IPS DF 4.7 (cell line): ENCODE measurements around the gene IFNAR1.
"Not testable (repeated sequence)": the region's sequence is repeated elsewhere in the genome, so short reads cannot be mapped to it uniquely, and the experiment has no call there.

Experiments used
- DNase-seq: peaks from one replicate; pipeline ENCODE4 v3.0.0-alpha.2; 2013; ENCODE audit warnings: low spot score; ENCODE audit errors: extremely low read depth

Gene IFNAR1

DNA sequence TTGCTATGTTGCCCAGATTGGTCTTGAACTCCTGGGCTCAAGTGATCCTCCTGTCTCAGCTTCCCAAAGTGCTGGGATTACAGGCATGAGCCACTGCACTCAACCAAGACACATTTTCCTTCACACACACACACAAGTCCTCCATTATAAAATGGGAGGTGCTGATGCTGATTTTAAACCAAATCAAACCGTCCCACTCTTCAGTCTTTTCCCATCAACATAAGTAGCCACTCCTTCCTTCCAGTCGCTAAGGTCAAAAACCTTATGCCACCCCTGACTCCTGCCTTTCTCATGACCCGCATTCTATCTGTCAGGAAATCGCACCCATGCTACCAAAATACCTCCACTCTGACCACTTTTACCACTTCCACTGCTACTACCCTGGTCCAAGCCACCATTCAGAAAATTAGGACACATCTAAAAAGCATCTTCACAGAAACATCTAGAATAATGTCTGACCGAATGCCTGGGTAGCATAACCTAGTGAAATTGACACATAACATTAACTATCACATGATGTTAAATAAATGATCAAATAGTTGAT lies 50.4 kb downstream of the IFNAR1 start:
- no peak for DNase-seq

DNA sequence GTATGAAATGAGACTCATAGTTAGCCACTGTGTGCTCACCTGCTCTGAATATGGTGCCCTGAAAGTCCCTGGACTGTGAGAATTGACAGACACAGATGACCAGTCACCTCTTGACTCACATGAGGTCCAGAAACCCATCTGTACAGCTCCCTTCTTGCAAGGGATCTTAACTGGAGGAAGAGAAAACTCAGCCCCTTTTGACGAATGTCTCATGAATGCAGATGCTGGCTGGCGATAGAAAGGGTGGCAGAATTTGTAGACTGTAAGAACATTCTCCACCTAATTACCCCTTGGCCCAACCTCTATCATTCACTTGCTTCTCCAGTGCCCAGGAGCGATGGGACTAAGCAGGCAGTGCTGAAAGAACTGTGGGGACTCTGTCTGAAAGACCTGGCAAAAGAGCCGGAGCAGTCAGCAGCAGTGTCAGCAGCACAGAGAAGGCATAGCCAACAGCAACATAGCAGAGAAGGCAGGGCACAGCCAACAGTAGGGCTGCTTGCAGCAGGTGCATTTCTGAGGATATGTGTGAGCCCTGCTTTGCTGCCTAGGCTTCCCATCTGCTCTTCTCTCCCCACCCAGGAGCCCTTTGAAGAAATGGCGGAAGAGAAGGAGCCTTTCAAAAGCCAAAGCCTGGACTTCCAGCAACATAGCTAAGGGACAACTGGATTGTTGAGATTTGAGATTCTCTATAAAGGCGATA lies 52.6 kb downstream of the IFNAR1 start:
- DNase-seq, result no peak

DNA sequence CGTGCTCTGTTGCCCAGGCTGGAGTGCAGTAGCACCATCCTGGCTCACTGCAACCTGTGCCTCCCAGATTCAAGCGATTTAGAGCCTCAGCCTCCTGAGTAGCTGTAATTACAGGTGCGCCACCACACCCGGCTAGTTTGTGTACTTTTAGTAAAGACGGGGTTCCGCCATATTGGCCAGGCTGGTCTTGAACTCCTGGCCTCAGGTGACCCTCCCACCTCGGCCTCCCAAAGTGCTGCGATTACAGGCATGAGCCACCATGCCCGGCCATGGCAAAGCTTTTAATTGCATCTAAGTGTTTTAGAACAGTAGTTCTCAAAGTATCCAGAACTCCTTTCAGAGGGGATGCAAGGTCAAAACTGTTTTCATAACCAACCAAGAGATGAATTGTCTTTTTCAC lies 53.3 kb downstream of the IFNAR1 start:
- no peak for DNase-seq

DNA sequence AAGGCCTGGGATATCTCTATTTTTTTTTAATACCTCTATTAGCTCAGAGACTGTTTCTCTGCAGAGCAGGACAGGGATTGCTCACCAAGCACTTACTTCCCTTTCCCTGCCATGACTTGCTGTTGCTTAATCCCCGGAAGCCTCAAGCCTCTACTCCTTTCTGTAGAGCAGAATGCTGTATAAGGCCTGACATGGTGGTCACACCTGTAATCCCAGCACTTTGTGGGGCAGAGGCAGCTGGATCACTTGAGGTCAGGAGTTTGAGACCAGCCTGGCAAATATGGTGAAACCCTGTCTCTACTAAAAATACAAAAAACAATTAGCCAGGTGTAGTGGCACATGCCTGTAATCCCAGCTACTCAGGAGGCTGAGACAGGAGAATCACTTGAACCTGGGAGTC lies 55.2 kb downstream of the IFNAR1 start:
- DNase-seq, result not testable (repeated sequence)

DNA sequence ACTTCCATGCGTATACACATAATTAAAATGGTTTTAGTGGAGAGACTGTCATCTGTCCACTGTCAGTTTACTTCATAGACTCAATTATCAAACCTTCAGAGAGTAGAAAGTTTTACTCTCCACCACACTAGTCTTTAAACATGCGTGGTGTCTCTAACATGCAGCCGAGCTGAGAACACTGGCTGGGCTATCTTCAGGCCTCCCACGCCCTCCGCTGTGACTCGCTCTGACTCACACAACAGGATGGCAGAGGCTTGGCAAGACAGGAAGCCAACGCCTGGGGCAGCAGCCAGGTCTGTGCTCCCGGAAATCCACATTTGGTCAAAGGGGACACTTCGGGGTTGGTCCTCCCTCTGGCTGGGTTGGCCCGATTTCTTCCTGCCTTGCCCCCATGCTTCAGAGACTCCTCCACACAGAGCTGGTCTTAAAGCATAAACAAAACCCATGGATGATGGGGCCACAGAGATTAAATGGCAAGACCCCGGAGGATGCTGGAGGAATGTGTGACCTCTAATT lies 55.8 kb downstream of the IFNAR1 start:
- DNase-seq, result no peak

DNA sequence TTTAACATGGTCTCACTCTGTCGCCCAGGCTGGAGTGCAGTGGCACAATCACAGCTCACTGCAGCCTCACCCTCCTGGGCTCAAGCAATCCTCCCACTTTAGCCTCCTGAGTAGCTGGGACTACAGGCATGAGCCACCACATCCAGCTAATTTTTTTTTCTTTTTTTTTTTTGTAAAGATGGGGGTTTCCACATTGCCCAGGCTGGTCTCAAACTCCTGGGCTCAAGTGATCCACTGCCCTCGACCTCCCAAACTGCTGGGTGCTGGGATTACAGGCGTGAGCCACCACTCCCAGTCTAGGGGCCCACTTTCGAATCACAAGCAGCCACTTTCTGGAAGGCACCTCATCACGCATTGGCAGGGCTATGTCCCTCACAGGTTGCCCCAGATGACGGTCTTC lies 56.6 kb downstream of the IFNAR1 start:
- DNase-seq, result not testable (repeated sequence)

DNA sequence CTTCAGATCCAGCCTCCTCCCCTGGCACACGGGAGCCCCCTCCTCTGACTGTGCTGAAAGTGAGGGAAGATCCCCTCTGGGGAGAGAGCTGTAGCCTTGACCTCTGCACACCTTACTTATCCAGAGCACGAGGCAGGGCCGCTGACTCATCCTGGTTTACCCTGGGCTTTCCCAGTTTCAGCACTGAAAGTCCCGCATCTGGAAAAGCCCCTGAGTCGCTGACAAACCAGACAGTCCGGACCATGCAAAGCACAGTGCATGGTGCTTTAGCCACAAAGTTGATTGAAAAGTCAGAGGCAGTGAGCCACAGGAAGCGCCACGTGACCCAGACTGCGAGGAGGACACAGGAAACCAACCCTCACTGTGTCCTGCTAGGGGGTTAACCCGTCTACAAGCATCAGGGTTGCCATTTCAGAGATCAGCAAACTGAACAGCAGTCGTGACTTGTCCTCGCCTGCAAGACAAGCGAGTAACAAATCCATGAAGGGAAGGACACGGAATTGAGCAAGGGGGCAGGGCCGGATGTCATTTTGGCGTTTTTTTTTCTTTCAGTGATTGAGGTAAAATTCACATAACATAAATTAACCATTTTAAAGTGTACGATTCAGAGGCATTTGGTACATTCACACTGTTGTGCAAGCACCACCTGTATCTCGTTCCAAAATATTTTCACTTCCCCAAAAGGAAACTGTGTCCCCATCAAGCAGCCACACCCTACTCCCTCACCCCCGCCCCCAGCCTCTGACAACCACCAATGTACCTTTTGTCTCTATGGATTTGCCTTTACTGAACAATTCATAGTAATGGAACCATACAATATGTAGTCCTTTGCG lies 58.5 kb downstream of the IFNAR1 start:
- DNase-seq, result no peak

DNA sequence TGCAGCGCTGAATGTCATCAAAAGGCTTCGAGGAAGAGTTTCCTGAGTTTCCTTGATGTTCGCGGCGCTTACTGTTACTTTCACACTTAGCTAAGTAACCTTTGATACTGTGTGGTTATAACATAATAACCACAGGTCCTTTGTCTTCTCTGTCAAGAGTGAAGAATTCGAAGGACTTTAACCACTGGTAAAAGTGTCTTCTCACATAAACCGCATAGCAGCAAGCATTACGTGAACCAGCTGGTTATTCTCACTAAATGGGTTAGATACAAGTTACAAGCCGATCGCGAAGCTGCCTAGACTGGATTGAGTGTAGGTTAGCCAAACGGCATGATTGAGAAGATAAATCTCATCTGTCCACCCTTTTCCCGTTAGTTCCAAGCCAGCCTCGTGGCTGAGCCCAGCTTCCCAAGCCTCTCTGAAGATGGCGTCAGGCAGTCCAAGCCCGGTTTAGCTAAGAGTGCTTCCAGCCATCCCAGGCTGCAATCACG lies 60.1 kb downstream of the IFNAR1 start:
- no peak for DNase-seq

DNA sequence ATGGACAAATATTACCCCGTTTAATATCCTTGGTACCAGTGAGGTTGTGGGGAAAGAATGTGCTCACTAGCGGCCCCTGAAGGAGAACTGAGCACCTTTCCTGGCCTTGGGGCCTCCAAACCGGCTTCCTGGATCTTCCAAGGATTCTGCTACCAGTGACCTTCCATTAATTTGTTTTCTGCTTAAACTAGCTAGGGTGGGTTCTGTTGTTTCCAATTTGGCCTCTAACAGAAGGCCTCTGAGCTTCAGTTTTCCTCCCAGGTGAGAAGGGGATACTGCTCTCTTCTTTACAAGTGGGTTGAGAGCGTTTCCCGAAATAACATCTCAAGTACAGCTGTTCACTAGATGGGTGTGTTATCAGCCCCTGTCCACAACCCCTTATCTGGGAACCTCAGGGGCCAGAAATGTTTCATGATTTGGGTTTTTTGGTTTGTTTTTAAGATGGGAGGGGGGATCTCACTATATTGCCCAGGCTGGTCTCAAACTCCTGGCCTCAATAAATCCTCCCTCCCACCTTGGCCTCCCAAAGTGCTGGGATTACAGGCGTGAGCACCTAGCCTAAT lies 61.5 kb downstream of the IFNAR1 start:
- no peak for DNase-seq

DNA sequence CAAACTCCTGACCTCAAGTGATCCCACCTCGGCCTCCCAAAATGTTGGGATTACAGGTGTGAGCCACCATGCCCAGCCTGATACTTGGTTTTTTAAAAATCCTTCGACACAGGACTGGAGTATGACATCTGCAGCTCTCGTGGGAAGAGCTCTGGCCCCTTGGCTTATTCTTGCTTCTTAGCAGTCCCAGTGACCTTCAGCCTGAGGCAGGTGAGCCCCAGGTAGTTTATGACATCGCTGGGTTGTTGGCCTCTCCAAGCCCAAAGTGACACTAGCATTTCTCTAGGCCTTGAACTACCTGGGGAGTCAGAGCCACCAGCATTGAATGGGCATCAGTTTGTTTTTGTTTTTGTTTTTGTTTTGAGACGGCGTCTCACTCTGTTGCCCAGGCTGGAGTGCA lies 62.5 kb downstream of the IFNAR1 start:
- DNase-seq, result no peak

DNA sequence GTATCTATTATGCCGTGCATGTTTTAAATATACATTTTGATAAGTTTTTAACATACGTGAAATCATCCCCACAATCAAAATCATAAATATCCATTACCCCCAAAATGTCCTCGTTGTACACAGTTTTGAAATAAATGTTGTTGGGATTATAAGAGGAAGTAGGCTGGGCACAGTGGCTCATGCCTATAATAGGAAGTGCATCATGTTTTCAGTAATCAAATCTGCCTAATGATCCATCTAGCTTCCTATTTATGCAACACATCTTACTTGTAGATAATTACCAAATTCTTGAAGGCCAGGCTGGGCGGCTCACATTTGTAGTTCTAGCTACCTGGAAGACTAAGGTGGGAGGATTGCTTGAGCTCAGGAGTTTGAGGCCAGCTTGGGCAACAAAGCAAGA lies 63.4 kb downstream of the IFNAR1 start:
- DNase-seq, result no peak

DNA sequence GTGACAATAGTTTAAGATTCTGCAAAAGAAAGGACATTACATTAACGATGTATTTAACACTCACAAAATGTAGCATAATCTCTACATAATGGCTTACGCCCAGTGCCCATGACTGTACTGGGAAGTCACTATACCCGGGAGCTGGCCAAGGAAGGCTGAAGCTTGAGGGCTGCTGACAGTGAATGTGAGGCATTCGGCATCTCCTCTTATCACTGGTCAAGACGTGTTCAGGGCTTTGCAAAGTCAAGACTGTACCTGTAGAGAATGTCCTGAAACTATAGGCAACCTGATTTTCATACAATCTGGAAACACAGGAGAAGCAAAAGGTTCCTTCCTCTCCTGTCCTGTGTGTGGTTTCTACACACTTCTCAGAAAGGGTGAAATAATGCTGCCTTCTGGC lies 65.7 kb downstream of the IFNAR1 start:
- no peak for DNase-seq

DNA sequence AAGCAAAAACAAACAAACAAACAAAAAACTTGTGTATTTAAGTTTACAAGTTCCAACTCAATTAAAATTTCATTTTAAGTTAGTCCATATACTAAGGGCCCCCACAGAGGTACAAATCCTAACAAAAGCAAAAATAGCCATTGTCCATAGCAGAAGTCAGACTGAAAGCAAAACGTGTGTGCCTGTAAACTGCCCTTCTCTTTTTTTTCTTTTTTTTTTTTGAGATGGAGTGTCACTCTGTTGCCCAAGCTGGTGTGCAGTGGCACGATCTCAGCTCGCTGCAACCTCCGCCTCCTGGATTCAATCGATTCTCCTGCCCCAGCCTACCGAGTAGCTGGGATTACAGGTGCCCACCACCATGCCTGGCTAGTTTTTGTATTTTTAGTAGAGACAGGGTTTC lies 66.9 kb downstream of the IFNAR1 start:
- DNase-seq, result no peak

DNA sequence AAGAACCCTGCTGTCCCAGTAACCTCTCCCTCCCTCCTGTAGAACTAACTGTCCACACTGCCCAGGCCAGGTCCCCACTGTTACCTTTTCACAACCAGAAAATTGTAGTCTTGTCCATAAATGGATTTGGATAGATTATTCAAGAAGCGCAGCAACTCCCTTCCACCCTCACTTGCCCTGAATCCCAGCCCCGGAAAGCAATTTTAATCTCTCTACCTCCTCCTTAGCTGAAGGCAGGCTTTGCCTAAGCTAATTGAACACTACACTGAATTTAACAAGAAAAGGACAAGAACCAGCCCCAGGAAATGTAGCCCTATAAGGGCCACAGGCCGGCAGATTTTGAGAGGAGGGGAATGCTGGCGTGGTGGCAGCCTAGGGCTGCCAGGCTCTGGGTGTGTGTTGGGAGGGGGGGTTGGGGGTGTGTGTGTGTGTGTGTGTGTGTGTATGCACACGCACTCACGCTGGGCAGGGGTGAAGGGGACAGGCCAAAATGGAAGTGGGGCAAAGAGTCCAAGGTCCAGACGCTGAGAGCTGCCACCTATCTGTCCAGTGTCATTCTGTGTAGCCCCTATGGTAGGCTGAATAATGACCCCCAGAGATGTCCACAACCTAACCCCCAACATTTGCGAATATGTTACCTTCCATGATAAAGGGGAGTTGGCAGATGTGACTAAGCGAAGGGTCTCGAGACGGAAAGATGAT lies 67.7 kb downstream of the IFNAR1 start:
- DNase-seq, result no peak

DNA sequence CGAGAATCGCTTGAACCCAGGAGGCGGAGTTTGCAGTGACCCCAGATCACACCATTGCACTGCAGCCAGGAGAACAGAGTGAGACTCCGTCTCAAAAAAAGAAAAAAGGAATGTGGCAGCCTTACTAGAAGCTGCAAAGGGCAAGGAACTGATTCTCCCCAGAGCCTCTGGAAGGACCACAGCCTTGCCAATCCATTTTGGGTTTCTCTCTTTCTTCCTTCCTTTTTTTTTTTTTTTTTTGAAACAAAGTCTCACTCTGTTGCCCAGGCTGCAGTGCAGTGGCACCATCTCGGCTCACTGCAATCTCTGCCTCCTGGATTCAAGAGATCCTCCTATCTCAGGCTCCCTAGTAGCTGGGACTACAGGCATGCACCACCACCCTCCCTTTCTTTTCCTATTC lies 68.6 kb downstream of the IFNAR1 start:
- DNase-seq, result no peak

DNA sequence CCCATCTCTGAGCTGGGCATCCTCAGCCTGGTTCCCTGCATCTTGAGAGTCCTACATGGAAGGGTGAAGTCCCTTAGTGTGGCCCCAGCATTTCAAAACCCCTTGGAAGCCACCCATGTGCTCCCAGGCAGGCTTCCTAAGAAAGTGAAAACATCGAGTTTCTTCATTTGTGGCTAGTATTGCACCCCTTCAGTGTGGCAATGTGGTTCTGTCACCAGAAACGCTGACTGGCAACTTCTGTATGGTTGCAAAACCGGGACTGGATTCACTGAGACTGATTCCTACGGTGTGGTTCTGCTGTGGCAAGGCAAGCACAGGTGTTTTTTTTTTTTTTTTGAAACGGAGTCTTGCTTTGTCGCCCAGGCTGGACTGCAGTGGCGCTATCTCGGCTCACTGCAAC lies 69.5 kb downstream of the IFNAR1 start:
- no peak for DNase-seq

DNA sequence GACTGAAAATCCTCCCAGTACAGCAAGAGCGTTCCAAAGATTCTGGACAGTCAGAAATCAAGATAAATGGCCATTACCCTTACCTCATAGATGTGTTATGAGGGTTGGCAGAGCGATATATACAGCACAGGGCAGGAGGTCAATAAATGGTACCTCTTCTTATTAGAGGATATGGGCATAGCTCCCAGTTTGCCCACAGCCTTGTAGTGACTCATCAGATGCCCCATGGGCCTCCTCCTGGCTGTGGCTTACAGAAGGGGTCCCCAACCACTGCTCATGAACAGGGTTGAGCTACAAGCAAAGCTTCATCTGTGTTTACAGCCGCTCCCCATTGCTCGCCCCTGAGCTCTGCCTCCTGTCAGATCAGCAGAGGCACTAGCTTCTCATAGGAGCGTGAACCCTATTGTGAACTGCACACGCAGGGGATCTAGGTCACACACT lies 71.1 kb downstream of the IFNAR1 start:
- no peak for DNase-seq

DNA sequence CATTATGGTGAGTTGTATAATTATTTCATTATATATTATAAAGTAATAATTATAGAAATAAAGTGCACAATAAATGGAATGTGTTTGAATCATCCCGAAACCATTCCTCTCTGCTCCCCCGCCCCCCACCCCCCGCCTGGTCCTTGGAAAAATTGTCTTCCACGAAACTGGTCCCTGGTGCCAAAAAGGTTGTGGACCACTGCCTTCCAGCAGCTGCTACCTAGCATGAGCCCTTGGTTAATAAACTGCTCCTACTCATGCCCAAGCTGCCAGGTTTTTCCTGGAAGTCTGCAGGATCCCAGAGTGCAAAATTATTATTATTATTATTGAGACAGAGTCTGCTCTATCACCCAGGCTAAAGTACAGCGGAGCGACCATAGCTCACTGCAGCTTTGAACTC lies 71.7 kb downstream of the IFNAR1 start:
- no peak for DNase-seq

DNA sequence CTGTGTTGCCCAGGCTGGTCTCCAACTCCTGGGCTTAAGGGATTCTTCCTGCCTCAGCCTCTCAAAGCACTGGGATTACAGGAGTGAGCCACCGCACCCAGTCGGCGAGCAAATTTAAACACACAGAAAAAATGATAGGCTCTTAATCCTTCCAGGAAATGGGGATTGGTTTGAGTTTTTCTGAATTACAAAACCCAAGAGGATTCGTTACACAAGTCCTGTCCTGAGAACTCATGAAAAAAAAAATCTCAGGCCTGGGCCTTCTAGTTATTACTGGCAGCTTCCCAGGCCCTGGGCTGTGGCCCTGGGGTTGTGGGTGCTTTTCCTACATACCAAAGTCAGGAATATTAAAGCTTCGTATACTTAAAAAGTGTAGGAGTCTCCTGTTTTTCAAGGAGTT lies 72.2 kb downstream of the IFNAR1 start:
- DNase-seq, result no peak

DNA sequence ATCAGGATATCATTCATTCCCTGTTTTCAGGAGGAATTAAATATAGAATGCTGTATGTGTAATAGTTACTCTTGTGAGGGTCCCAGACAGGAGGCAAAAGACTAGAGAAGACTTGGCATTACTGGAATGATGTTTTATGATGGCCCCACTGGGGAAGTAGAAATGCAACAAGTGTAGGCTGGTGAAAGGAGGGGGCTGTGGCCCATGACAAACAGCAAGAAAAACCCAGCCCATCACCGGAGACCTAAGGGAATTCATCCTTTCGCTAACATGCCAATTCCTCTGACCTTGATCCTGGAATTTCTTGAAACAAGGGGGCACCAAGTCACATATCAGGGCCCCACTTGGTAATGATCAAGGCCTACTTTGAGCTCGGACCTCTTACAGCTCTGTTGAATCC lies 72.9 kb downstream of the IFNAR1 start:
- DNase-seq, result no peak

DNA sequence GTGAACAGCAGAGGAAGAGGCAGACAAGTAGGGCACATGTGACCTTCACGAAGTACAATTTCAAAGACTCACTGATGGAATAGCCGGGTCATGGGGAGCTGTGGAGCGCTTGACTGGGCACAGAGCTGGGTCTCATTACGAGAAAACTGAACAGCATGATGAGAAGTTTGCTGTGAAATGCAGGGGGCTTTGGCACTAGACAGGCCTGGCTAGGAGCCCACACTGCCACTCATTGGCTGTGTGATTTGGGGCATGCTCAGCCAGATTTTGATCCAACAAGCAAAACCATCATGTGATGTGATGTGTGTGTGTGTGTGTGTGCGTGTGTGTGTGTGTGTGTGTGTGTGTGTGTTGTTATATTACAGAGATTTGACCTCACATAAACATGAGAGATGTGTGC lies 73.6 kb downstream of the IFNAR1 start:
- no peak for DNase-seq
